ENCODE data around the gene LRRC8E. TPM values are rescaled to one million over a fixed set of nuclear protein-coding genes. Genes with fewer than 3 reads are reported as not detected.
A peak's percentile ranks its signal among the peaks of the same experiment; 100 is the strongest.

Gene LRRC8E
- total and polyA plus RNA-seq, 10 of the 15 experiments (the other 5 are each of a cell fraction or from before 2014, with no cell fraction given) = 0.04 to 0.32 (median 0.25) TPM; not detected in 7

- TF ChIP-seq LARP7 (IDR thresholded peaks at IDR 0.05) (0 out of 2 replicates have a peak, but pooled peaks have one; percentile 28), ZNF207 (IDR thresholded peaks at IDR 0.05; ENCODE audit: borderline replicate concordance) (peak; percentile 58; the same call in 1 of the 2 replicates), ZNF384 (IDR thresholded peaks at IDR 0.05; ENCODE audit: borderline replicate concordance, low read depth, low read length) (peak; percentile 51; the same call in 1 of the 2 replicates), MEF2B (IDR thresholded peaks at IDR 0.05; ENCODE audit: partially characterized antibody, poor library complexity, severe bottlenecking) (peak; percentile 96), RAD21 (IDR thresholded peaks at IDR 0.05; ENCODE audit: insufficient read depth, low read depth, low read length) (peak; percentile 74), MYB (IDR thresholded peaks at IDR 0.05; ENCODE audit: borderline replicate concordance, low read depth, low read length) (no peak), PML (IDR thresholded peaks at IDR 0.05; ENCODE audit: low read length) (no peak), SIN3A (IDR thresholded peaks at IDR 0.05; ENCODE audit: low read depth, low read length) (0 out of 2 replicates have a peak, but pooled peaks have one; percentile 7), YY1 (IDR thresholded peaks at IDR 0.05; ENCODE audit: low read depth, low read length) (peak; percentile 86), ATF3 (IDR thresholded peaks at IDR 0.05; ENCODE audit: borderline replicate concordance, extremely low read depth, low read depth, low read length) (no peak), E4F1 (IDR thresholded peaks at IDR 0.05; ENCODE audit: borderline replicate concordance, partially characterized antibody) (no peak), DPF2 (IDR thresholded peaks at IDR 0.05) (0 out of 2 replicates have a peak, but pooled peaks have one; percentile 4)
These were observed 56.0 kb downstream of the LRRC8E start (continued) for GRCh38 chr19:7944177-7944761.
